WERI-Rb-1 (cell line): ENCODE results near the gene STARD5.

Source experiments
- DNase-seq: peaks from one replicate; pipeline ENCODE4 v3.0.0-alpha.2; 2020
- H3K27ac ChIP-seq: fragments of 250-450 bp; sonication (Bioruptor Pico); 2 replicates; pipeline ENCODE4 v1.5.1; 2020; ENCODE audit warnings: mild to moderate bottlenecking, moderate library complexity
- H3K27me3 ChIP-seq: fragments of 250-450 bp; sonication (Bioruptor Pico); 2 replicates; pipeline ENCODE4 v1.5.1; 2021; ENCODE audit warnings: mild to moderate bottlenecking, low read depth, moderate library complexity; ENCODE audit not compliant: insufficient read depth, severe bottlenecking
- H3K36me3 ChIP-seq: fragments of 250-450 bp; sonication (Bioruptor Pico); 2 replicates; pipeline ENCODE4 v1.5.1; 2020; ENCODE audit warnings: mild to moderate bottlenecking, moderate library complexity
- H3K4me3 ChIP-seq: 2 replicates; pipeline ENCODE4 v1.5.1; 2011; ENCODE audit warnings: low read depth, mild to moderate bottlenecking, control low read depth, low read length
- H3K9me3 ChIP-seq: fragments of 250-450 bp; sonication (Bioruptor Pico); 2 replicates; pipeline ENCODE4 v1.5.1; 2021; ENCODE audit warnings: mild to moderate bottlenecking, moderate library complexity; ENCODE audit not compliant: severe bottlenecking
- CTCF ChIP-seq: IDR thresholded peaks from 2 replicates; pipeline ENCODE4 v1.5.1; 2011; ENCODE audit warnings: low read depth, mild to moderate bottlenecking, control low read depth, inconsistent platforms, low read length

STARD5 gene

DNA sequence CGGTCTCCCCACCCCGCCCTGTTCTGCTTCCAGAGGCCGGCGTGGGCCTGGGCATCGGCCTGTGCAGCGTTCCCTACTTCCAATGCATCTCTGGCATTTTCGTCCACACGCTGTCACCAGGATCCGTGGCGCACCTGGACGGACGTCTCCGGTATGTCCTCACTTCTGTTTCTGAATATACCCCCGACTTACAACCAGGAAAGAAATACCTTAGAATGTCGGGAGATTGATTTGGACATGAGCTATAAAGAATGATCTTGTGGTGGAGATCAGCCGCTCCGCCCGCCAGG is 41.4 kb downstream of the STARD5 start:
- Histone ChIP-seq H3K36me3 (no peaks in the 10 kb centered on the region), H3K27ac (no peak overlapping the region), H3K27me3 (no peaks in the 10 kb centered on the region), H3K4me3 (no peak overlapping the region), H3K9me3 (no peaks in the 10 kb centered on the region)
- DNase-seq: no peak
- no peak for TF ChIP-seq CTCF

- peaks cover 5% of the 10 kb centered on the region for H3K9me3 ChIP-seq
- H3K27me3 ChIP-seq: no peaks in the 10 kb centered on the region
- no peak for DNase-seq
- H3K36me3 ChIP-seq: no peaks in the 10 kb centered on the region
- no peak overlapping the region for H3K27ac ChIP-seq
- TF ChIP-seq CTCF: no peak
- H3K4me3 ChIP-seq: no peak overlapping the region
These were observed 42.0 kb downstream of the STARD5 start for GRCh38 chr15:81281766-81282605.

DNA sequence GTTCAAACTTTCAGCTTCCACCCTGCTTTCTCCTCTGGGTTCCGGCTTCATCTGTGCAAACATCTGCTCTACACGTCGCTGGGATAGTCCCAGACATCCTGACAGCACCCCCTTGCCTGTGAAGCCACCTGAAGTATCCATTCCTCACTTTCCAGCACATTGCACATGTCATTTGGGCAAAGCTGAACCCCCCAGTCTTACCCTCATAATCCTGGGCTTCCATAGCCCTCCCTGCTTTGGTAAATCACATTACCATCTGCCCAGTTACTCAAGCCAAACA is 42.5 kb downstream of the STARD5 start:
- Histone ChIP-seq H3K36me3 (no peaks in the 10 kb centered on the region), H3K4me3 (no peak overlapping the region), H3K27me3 (no peaks in the 10 kb centered on the region), H3K9me3 (peaks cover 6% of the 10 kb centered on the region), H3K27ac (no peak overlapping the region)
- DNase-seq: no peak
- TF ChIP-seq CTCF: no peak

- no peak for TF ChIP-seq CTCF
- Histone ChIP-seq H3K27me3 (no peaks in the 10 kb centered on the region), H3K27ac (no peak overlapping the region), H3K4me3 (no peak overlapping the region), H3K9me3 (peaks cover 6% of the 10 kb centered on the region), H3K36me3 (no peaks in the 10 kb centered on the region)
- no peak for DNase-seq
These were observed 43.1 kb downstream of the STARD5 start for GRCh38 chr15:81280696-81281455.

- Histone ChIP-seq H3K27ac (no peak overlapping the region), H3K36me3 (no peaks in the 10 kb centered on the region), H3K27me3 (no peaks in the 10 kb centered on the region), H3K4me3 (no peak overlapping the region), H3K9me3 (peaks cover 6% of the 10 kb centered on the region)
- no peak for DNase-seq
- TF ChIP-seq CTCF: no peak
These were observed 44.1 kb downstream of the STARD5 start for GRCh38 chr15:81279621-81280485.
